ENCODE data around the gene PMM2.
A peak's percentile ranks its signal among the peaks of the same experiment; 100 is the strongest.

PMM2 gene

GRCh38 chr16:8880839-8881510 lies 83.3 kb downstream of the PMM2 start:
- peaks cover 58% of the 10 kb centered on the region for H3K27me3 Mint-ChIP-seq
- H3K27ac Mint-ChIP-seq, result no peak overlapping the region
- H3K36me3 Mint-ChIP-seq, result no peaks in the 10 kb centered on the region
- CTCF ChIA-PET, result interaction anchor here (0.6 to 7.5 kb wide), 31 partner anchors 8 to 314 kb away, joined by 3 to 55 read pairs (median 5); partner anchors contain the start of genes ABAT, CARHSP1 and PMM2
- H3K4me1 Mint-ChIP-seq, result peaks cover 16% of the 10 kb centered on the region
- no peak for DNase-seq
- no peaks in the 10 kb centered on the region for H3K9me3 Mint-ChIP-seq
- no peak overlapping the region for H3K4me3 Mint-ChIP-seq

- no peak for DNase-seq
- Mint-ChIP-seq H3K36me3 (peaks cover 2% of the 10 kb centered on the region), H3K27me3 (peaks cover 60% of the 10 kb centered on the region), H3K4me3 (no peak within 1 kb of the TSS), H3K9me3 (no peaks in the 10 kb centered on the region), H3K4me1 (peaks cover 16% of the 10 kb centered on the region), H3K27ac (no peak within 1 kb of the TSS)
- CTCF ChIA-PET, result interaction anchor here (0.7 to 7.5 kb wide), 7 partner anchors 26 to 303 kb away, joined by 3 to 55 read pairs (median 3); no protein-coding TSS in a partner anchor
Measured at GRCh38 chr16:8882041-8882617, 84.5 kb downstream of the PMM2 start, which contains the start of gene LITAFD. Gene LITAFD, plus strand, starts transcription at chr16:8882351. Its CDS starts 2,005 bp downstream, at chr16:8884356.

GRCh38 chr16:8882725-8883377 lies 85.2 kb downstream of the PMM2 start:
- no peaks in the 10 kb centered on the region for H3K9me3 Mint-ChIP-seq
- H3K27ac Mint-ChIP-seq, result no peak overlapping the region
- DNase-seq, result no peak

GRCh38 chr16:8885674-8886592 lies 88.3 kb downstream of the PMM2 start:
- CTCF ChIA-PET, result interaction anchor here (2.0 to 7.5 kb wide), 2 partner anchors 50 to 225 kb away, joined by 7 to 55 read pairs; no protein-coding TSS in a partner anchor
- H3K27me3 Mint-ChIP-seq, result peaks cover 34% of the 10 kb centered on the region
- peaks cover 5% of the 10 kb centered on the region for H3K4me1 Mint-ChIP-seq
- no peaks in the 10 kb centered on the region for H3K9me3 Mint-ChIP-seq
- H3K36me3 Mint-ChIP-seq, result peaks cover 13% of the 10 kb centered on the region
- peak overlapping the region; percentile 81 for H3K27ac Mint-ChIP-seq
- H3K4me3 Mint-ChIP-seq, result no peak overlapping the region
- no peak for DNase-seq

More at GRCh38 chr16:8882725-8883377, 85.2 kb downstream of the PMM2 start:
- H3K27me3 Mint-ChIP-seq, result peaks cover 54% of the 10 kb centered on the region
- CTCF ChIA-PET, result interaction anchor here (1.0 to 7.5 kb wide), 5 partner anchors 26 to 316 kb away, joined by 3 to 55 read pairs (median 3); no protein-coding TSS in a partner anchor
- H3K4me3 Mint-ChIP-seq, result no peak overlapping the region
- peaks cover 4% of the 10 kb centered on the region for H3K36me3 Mint-ChIP-seq
- peaks cover 14% of the 10 kb centered on the region for H3K4me1 Mint-ChIP-seq

GRCh38 chr16:8886593-8887430 lies 89.2 kb downstream of the PMM2 start:
- no peak overlapping the region for H3K27ac Mint-ChIP-seq
- H3K27me3 Mint-ChIP-seq, result peaks cover 34% of the 10 kb centered on the region
- DNase-seq, result no peak
- H3K4me1 Mint-ChIP-seq, result peaks cover 6% of the 10 kb centered on the region
- CTCF ChIA-PET, result no interaction called here
- H3K36me3 Mint-ChIP-seq, result peaks cover 22% of the 10 kb centered on the region
- no peak overlapping the region for H3K4me3 Mint-ChIP-seq
- no peaks in the 10 kb centered on the region for H3K9me3 Mint-ChIP-seq

GRCh38 chr16:8887431-8887765 lies 89.8 kb downstream of the PMM2 start:
- Mint-ChIP-seq H3K9me3 (no peaks in the 10 kb centered on the region), H3K36me3 (peaks cover 26% of the 10 kb centered on the region), H3K27me3 (peaks cover 31% of the 10 kb centered on the region), H3K4me1 (peaks cover 6% of the 10 kb centered on the region), H3K27ac (no peak overlapping the region), H3K4me3 (no peak overlapping the region)
- CTCF ChIA-PET, result no interaction called here
- no peak for DNase-seq

- Mint-ChIP-seq H3K27me3 (peaks cover 26% of the 10 kb centered on the region), H3K4me1 (peaks cover 6% of the 10 kb centered on the region), H3K27ac (no peak overlapping the region), H3K9me3 (no peaks in the 10 kb centered on the region), H3K4me3 (no peak overlapping the region), H3K36me3 (peaks cover 27% of the 10 kb centered on the region)
- no peak for DNase-seq
- CTCF ChIA-PET, result interaction anchor here (2.0 kb wide), 1 partner anchor 8 kb away, joined by 6 read pairs; no protein-coding TSS in a partner anchor
Measured at GRCh38 chr16:8887952-8888560, 90.4 kb downstream of the PMM2 start.

- Mint-ChIP-seq H3K36me3 (peaks cover 33% of the 10 kb centered on the region), H3K27ac (no peak overlapping the region), H3K9me3 (no peaks in the 10 kb centered on the region), H3K4me1 (peaks cover 6% of the 10 kb centered on the region), H3K27me3 (peaks cover 21% of the 10 kb centered on the region), H3K4me3 (no peak overlapping the region)
- DNase-seq, result no peak
- CTCF ChIA-PET, result interaction anchor here (1.5 to 2.0 kb wide), 2 partner anchors 9 to 47 kb away, joined by 4 to 6 read pairs; no protein-coding TSS in a partner anchor
Measured at GRCh38 chr16:8888951-8889892, 91.6 kb downstream of the PMM2 start.

- peaks cover 41% of the 10 kb centered on the region for H3K36me3 Mint-ChIP-seq
- peaks cover 15% of the 10 kb centered on the region for H3K27me3 Mint-ChIP-seq
- DNase-seq, result no peak
- H3K9me3 Mint-ChIP-seq, result no peaks in the 10 kb centered on the region
- no peak overlapping the region for H3K4me3 Mint-ChIP-seq
- CTCF ChIA-PET, result interaction anchor here (1.5 to 2.0 kb wide), 2 partner anchors 10 to 46 kb away, joined by 4 to 6 read pairs; no protein-coding TSS in a partner anchor
- no peak overlapping the region for H3K27ac Mint-ChIP-seq
- H3K4me1 Mint-ChIP-seq, result peaks cover 6% of the 10 kb centered on the region
Measured at GRCh38 chr16:8889893-8890548, 92.4 kb downstream of the PMM2 start.

- Mint-ChIP-seq H3K4me1 (peaks cover 6% of the 10 kb centered on the region), H3K9me3 (no peaks in the 10 kb centered on the region), H3K36me3 (peaks cover 46% of the 10 kb centered on the region), H3K4me3 (no peak overlapping the region), H3K27ac (no peak overlapping the region), H3K27me3 (peaks cover 10% of the 10 kb centered on the region)
- CTCF ChIA-PET, result interaction anchor here (1.5 kb wide), 1 partner anchor 46 kb away, joined by 4 read pairs; no protein-coding TSS in a partner anchor
- DNase-seq, result no peak
Measured at GRCh38 chr16:8890549-8890921, 92.9 kb downstream of the PMM2 start.

GRCh38 chr16:8892101-8892575 lies 94.5 kb downstream of the PMM2 start:
- CTCF ChIA-PET, result interaction anchor here (1.0 kb wide), 1 partner anchor 44 kb away, joined by 3 read pairs; no protein-coding TSS in a partner anchor
- Mint-ChIP-seq H3K4me3 (no peak overlapping the region), H3K4me1 (peaks cover 2% of the 10 kb centered on the region), H3K36me3 (peaks cover 53% of the 10 kb centered on the region), H3K27ac (no peak overlapping the region), H3K27me3 (no peaks in the 10 kb centered on the region), H3K9me3 (no peaks in the 10 kb centered on the region)
- peak; percentile 14 for DNase-seq

Data from activated naive CD4-positive, alpha-beta T cell treated with anti-CD3 and anti-CD28 coated beads, Interleukin-2, amount 10 ng/mL, durations not matched to agents 7 days and 5 days (primary cell).